Kidney (tissue), 14 donors: ENCODE data around the gene KLLN. TPM values are rescaled to one million over a fixed set of nuclear protein-coding genes. Genes with fewer than 3 reads are reported as not detected.

Source experiments
- DNase-seq, 5 donors: peaks; one replicate each; pipeline ENCODE4 v3.0.0-alpha.2; 2013 to 2020
- FAIRE-seq: peaks from 2 replicates; lab custom pipeline; 2012; peaks lifted over from hg19 to GRCh38; lab: Jason Lieb, UNC
- H3K27ac ChIP-seq, 2 donors: one replicate each; pipeline ENCODE4 v1.7.0; 2013; ENCODE audit warnings: low read depth in 2 of 2, low read length in 2 of 2, inconsistent platforms in 1 of 2
- H3K27me3 ChIP-seq: one replicate; pipeline ENCODE4 v1.7.1; 2013; ENCODE audit warnings: low read length, inconsistent platforms; ENCODE audit not compliant: control insufficient read depth, insufficient read depth
- H3K36me3 ChIP-seq, 3 donors: one replicate each; pipeline versions ENCODE4 v1.7.0 to v1.7.1; 2013; ENCODE audit warnings: low read length in 3 of 3, control low read depth in 1 of 3, inconsistent platforms in 1 of 3; ENCODE audit not compliant: insufficient read depth in 3 of 3, control insufficient read depth in 2 of 3
- H3K4me1 ChIP-seq, 3 donors: one replicate each; pipeline versions ENCODE4 v1.7.0 to v1.7.1; 2013; ENCODE audit warnings: low read length in 3 of 3, inconsistent platforms in 1 of 3, low read depth in 1 of 3; ENCODE audit not compliant: control insufficient read depth in 2 of 3, insufficient read depth in 2 of 3
- H3K4me3 ChIP-seq, 3 donors: one replicate each; pipeline versions ENCODE4 v1.7.0 to v1.8.1; 2013; ENCODE audit warnings: low read length in 3 of 3, control low read depth in 1 of 3, inconsistent platforms in 1 of 3
- H3K9ac ChIP-seq, 3 donors: one replicate each; pipeline versions ENCODE4 v1.7.0 to v1.7.1; 2013; ENCODE audit warnings: low read length in 3 of 3, control low read depth in 1 of 3, inconsistent platforms in 1 of 3
- H3K9me3 ChIP-seq, 3 donors: one replicate each; pipeline versions ENCODE4 v1.7.0 to v1.7.1; 2013; ENCODE audit warnings: low read length in 3 of 3, control low read depth in 1 of 3, inconsistent platforms in 1 of 3; ENCODE audit not compliant: control insufficient read depth in 2 of 3, insufficient read depth in 1 of 3
- CTCF ChIP-seq: IDR thresholded peaks from 3 replicates; pipeline ENCODE4 v1.5.1; 2012; ENCODE audit warnings: mild to moderate bottlenecking, moderate library complexity, borderline replicate concordance; ENCODE audit not compliant: insufficient read depth; ENCODE audit errors: extremely low read depth
- intact Hi-C: fragments of 100-400 bp; cut with DNase I; formaldehyde crosslinking; loops from one replicate; pipeline ENCODE4 v1.11.1; 2022
- polyA plus RNA-seq: library from polyadenylated mRNA; stranded (reverse); fragments of 350-450 nt; fragmentation: Illumina TruSeq; extraction: RNeasy Lipid Tissue Mini Kit (QIAGEN cat#74804); gene quantifications from one replicate; pipeline ENCODE4 v1.2.3, GENCODE V29; 2014; ENCODE audit warnings: low read depth, low replicate concordance; ENCODE audit not compliant: insufficient read depth
- total RNA-seq: library from RNA; stranded (reverse); fragmentation: NEBNext Ultra II Directional; extraction: Animal tissue kit (Norgen Biotek cat#: 25700); gene quantifications from one replicate; pipeline ENCODE4 v1.2.1, GENCODE V29; 2021
- donor health status: control.
- donor health status: control.
- donor health status: control.
- donor health status: control.
- donor health status: control.
- donor health status: DM: yes; HTN: yes; CAD: no.
- donor health status: Normal renal cell carcinoma (clear cell type).

Gene KLLN
- total and polyA plus RNA-seq, 2 donors from 2014 or later: 0.82 to 1.7 TPM

- no peaks in the 10 kb centered on the region for H3K9me3 ChIP-seq
- TF ChIP-seq CTCF: no peak
- peak overlapping the region in 1 of 3 donors; percentile 70 for H3K4me3 ChIP-seq
- peaks cover 0 to 5% (median 0%) of the 10 kb centered on the region in 3 donors for H3K4me1 ChIP-seq
- DNase-seq (peak in 1 of 5 donors; percentile 42), FAIRE-seq (no peak)
- H3K27ac ChIP-seq: no peak overlapping the region
- no peak overlapping the region for H3K9ac ChIP-seq
- H3K36me3 ChIP-seq: no peaks in the 10 kb centered on the region
- no peaks in the 10 kb centered on the region for H3K27me3 ChIP-seq
- intact Hi-C loops: no loop called here
Measured at GRCh38 chr10:87819289-87819585, 44.1 kb downstream of the KLLN start.

- H3K27me3 ChIP-seq: no peaks in the 10 kb centered on the region
- TF ChIP-seq CTCF: peak; percentile 7
- peak overlapping the region; percentile 89 to 93 for H3K27ac ChIP-seq
- H3K36me3 ChIP-seq: no peaks in the 10 kb centered on the region
- peak overlapping the region; percentile 70 to 99 (median 96) for H3K4me3 ChIP-seq
- H3K4me1 ChIP-seq: peaks cover 0 to 5% (median 0%) of the 10 kb centered on the region in 3 donors
- intact Hi-C loops: no loop called here
- no peaks in the 10 kb centered on the region for H3K9me3 ChIP-seq
- H3K9ac ChIP-seq: peak overlapping the region; percentile 89 to 97 (median 94)
- FAIRE-seq: no peak
- peak in 4 of 5 donors; percentile 26 to 70 (median 64) for DNase-seq
Measured at GRCh38 chr10:87818505-87819288, 44.6 kb downstream of the KLLN start.

GRCh38 chr10:87817609-87818504 lies 45.5 kb downstream of the KLLN start, which contains the start of gene ATAD1:
TSS of gene ATAD1 (minus strand) at chr10:87818226. CDS start at chr10:87814599, 3,627 bp downstream.
- H3K27me3 ChIP-seq: no peaks in the 10 kb centered on the region
- intact Hi-C loops: no loop called here
- DNase-seq: peak; percentile 90 to 96 (median 93)
- peak within 1 kb of the TSS; percentile 70 to 99 (median 96) for H3K4me3 ChIP-seq
- H3K27ac ChIP-seq: peak within 1 kb of the TSS; percentile 89 to 93
- no peaks in the 10 kb centered on the region for H3K9me3 ChIP-seq
- H3K9ac ChIP-seq: peak within 1 kb of the TSS; percentile 89 to 97 (median 94)
- H3K4me1 ChIP-seq: peaks cover 0 to 5% (median 0%) of the 10 kb centered on the region in 3 donors
- FAIRE-seq: no peak
- TF ChIP-seq CTCF: no peak
- no peaks in the 10 kb centered on the region for H3K36me3 ChIP-seq
